Prostate gland (tissue), 2 donors: ENCODE results near the gene RECQL5. TPM values are rescaled to one million over a fixed set of nuclear protein-coding genes. Genes with fewer than 3 reads are reported as not detected.

Source experiments
- DNase-seq: peaks from one replicate; pipeline ENCODE4 v3.0.0-alpha.2; 2019; ENCODE audit warnings: low spot score
- H3K27ac ChIP-seq, 2 donors: fragments of 200-600 bp; sonication (generic); 2 replicates each; pipeline ENCODE4 v1.5.1; 2017 to 2019
- H3K27me3 ChIP-seq: fragments of 200-600 bp; sonication (generic); replicated peaks from 2 replicates; pipeline ENCODE4 v1.5.1; 2019; ENCODE audit not compliant: insufficient read depth
- H3K36me3 ChIP-seq, 2 donors: fragments of 200-600 bp; sonication (generic); 1 replicate in 1 of 2; 2 replicates in 1 of 2; pipeline versions ENCODE4 v1.5.1 to v1.8.1; 2017 to 2019
- H3K4me1 ChIP-seq: fragments of 200-600 bp; sonication (generic); replicated peaks from 2 replicates; pipeline ENCODE4 v1.5.1; 2019
- H3K4me3 ChIP-seq, 2 donors: fragments of 200-600 bp; sonication (generic); 2 replicates each; pipeline ENCODE4 v1.5.1; 2017 to 2019
- H3K9me3 ChIP-seq: fragments of 200-600 bp; sonication (generic); 2 replicates; pipeline ENCODE4 v1.5.1; 2017
- POLR2A ChIP-seq: fragments of 450-650 bp; IDR thresholded peaks from one replicate; pipeline ENCODE4 v1.6.1; 2016; ENCODE audit warnings: antibody characterized with exemption, mild to moderate bottlenecking
- POLR2AphosphoS5 ChIP-seq: sonication (generic); formaldehyde crosslinking; IDR thresholded peaks from one replicate; pipeline ENCODE4 v1.6.1; 2017; ENCODE audit warnings: antibody characterized with exemption
- whole genome bisulfite sequencing: methylation state at CpG from one replicate; pipeline ENCODE4 v1.1.5; 2018; 5-methylcytosine and 5-hydroxymethylcytosine counted together
- intact Hi-C: fragments of 100-400 bp; cut with DNase I; formaldehyde crosslinking; loops from one replicate; pipeline ENCODE4 v1.14.2; 2022
- total RNA-seq, 2 donors: library from RNA; depleted of rRNA; stranded (reverse); fragments of >200 nt; gene quantifications; one replicate each; pipeline ENCODE4 v1.1.0, GENCODE V29; 2016
- TF ChIP-seq, protein P1 (sequence below), 4 experiments: fragments of 200-600 bp in 2 of 4; fragments of 450-650 bp in 2 of 4; sonication (generic) in 2 of 4; IDR thresholded peaks; 1 replicate in 3 of 4; 2 replicates in 1 of 4; pipeline ENCODE4 v1.5.1; 2016 to 2019; ENCODE audit warnings: antibody characterized with exemption in 4 of 4, mild to moderate bottlenecking in 2 of 4, moderate library complexity in 2 of 4

Gene RECQL5
- total RNA-seq, 2 donors from 2014 or later, result 33.6 to 132 TPM

GRCh38 chr17:75634754-75635609 is 32.0 kb downstream of the RECQL5 start:
- H3K4me1 ChIP-seq, result peaks cover 15% of the 10 kb centered on the region
- H3K4me3 ChIP-seq, result no peak overlapping the region
- H3K9me3 ChIP-seq, result no peaks in the 10 kb centered on the region
- H3K27me3 ChIP-seq, result no peaks in the 10 kb centered on the region
- DNase-seq, result no peak
- no peaks in the 10 kb centered on the region for H3K36me3 ChIP-seq
- peak overlapping the region in 1 of 2 donors; percentile 77 for H3K27ac ChIP-seq
- intact Hi-C loops, result no loop called here
- TF ChIP-seq, protein P1, sequence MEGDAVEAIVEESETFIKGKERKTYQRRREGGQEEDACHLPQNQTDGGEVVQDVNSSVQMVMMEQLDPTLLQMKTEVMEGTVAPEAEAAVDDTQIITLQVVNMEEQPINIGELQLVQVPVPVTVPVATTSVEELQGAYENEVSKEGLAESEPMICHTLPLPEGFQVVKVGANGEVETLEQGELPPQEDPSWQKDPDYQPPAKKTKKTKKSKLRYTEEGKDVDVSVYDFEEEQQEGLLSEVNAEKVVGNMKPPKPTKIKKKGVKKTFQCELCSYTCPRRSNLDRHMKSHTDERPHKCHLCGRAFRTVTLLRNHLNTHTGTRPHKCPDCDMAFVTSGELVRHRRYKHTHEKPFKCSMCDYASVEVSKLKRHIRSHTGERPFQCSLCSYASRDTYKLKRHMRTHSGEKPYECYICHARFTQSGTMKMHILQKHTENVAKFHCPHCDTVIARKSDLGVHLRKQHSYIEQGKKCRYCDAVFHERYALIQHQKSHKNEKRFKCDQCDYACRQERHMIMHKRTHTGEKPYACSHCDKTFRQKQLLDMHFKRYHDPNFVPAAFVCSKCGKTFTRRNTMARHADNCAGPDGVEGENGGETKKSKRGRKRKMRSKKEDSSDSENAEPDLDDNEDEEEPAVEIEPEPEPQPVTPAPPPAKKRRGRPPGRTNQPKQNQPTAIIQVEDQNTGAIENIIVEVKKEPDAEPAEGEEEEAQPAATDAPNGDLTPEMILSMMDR (IDR thresholded peaks at IDR 0.05), result no peak
- no peak for TF ChIP-seq POLR2A
- no peak for TF ChIP-seq POLR2AphosphoS5
- WGBS, result 81% methylated on average over 20 of the region's 20 CpGs

DNA sequence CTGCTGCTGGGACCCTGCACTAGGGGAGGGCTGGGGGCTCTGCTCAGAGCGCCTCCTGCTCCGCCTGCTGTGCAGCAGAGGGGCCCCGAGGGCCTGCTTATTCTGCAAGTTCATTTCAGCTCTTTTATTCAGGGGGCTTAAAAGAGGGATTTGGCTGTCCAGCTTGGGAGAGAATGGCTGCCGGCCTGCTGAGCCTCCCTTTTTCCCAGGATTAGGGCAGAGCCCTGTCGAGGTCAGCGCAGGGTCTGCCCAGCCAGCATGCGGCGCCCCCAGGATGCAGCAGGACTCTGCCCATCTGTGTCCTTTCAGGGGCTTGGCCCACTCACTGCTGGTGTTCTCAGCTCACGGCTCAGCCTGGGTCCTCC is 32.6 kb downstream of the RECQL5 start:
- Histone ChIP-seq H3K36me3 (no peaks in the 10 kb centered on the region), H3K27me3 (no peaks in the 10 kb centered on the region), H3K27ac (peak overlapping the region; percentile 77 to 78), H3K9me3 (no peaks in the 10 kb centered on the region), H3K4me1 (peaks cover 15% of the 10 kb centered on the region), H3K4me3 (no peak overlapping the region)
- intact Hi-C loops, result no loop called here
- 68% methylated on average over 8 of the region's 9 CpGs for WGBS
- TF ChIP-seq POLR2A (no peak), POLR2AphosphoS5 (no peak)
- TF ChIP-seq, protein P1 (IDR thresholded peaks at IDR 0.05), result no peak
- no peak for DNase-seq

DNA sequence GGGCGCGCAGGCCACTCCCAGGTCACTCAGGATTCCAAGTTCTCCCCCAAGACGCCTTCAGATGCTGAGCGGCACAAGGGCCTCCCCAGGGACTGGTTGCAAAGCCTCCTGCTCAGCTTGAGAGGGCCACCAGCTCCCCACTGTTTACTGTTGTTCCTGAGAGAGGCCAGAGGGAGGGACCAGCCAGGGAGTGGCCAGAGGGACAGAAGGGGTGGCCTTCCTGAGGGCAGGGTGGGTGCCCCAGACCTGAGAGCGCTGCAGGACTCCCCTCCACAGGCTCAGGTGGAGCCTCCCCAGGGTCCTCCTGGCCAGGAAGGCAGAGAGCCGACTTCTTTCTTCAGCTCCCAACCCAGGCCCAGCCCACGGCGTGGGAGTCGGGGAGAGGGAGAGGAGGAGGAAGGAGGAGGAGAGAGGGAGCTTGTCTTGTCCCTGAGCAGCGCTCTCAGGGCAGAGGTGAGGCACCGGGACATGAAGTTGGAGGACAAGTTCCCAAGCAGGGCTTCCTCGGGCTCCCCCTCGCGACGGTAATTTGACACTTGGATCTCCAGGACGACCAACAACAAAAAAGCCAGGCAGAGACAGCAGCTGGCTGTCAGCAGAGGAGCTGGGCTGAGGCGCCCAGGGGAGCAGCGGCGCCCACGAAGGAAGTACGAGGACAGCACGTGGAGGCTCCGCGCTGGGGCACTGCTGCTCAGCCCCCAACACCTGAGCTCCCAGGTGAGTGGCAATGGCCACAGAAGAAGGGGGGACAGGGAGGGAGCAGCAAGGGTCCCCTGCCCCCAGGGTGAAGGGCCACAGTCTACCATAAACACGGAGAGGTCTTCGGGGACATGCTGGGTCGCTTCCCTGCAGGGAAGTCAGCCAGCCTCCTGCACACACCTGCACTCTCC is 33.2 kb downstream of the RECQL5 start:
- Histone ChIP-seq H3K36me3 (no peaks in the 10 kb centered on the region), H3K27me3 (no peaks in the 10 kb centered on the region), H3K27ac (peak overlapping the region; percentile 77 to 78), H3K4me1 (peaks cover 15% of the 10 kb centered on the region), H3K9me3 (no peaks in the 10 kb centered on the region), H3K4me3 (no peak overlapping the region)
- peak; percentile 94 for DNase-seq
- intact Hi-C loops, result loop anchor here (1.0 kb wide), 1 partner anchor 117 kb away; no protein-coding TSS in a partner anchor
- TF ChIP-seq POLR2AphosphoS5, result peak; percentile 86
- TF ChIP-seq, protein P1 (IDR thresholded peaks at IDR 0.05), result peak; percentile 29 to 82 (median 66)
- peak; percentile 49 for TF ChIP-seq POLR2A
- WGBS, result 3% methylated on average over 23 of the region's 27 CpGs

DNA sequence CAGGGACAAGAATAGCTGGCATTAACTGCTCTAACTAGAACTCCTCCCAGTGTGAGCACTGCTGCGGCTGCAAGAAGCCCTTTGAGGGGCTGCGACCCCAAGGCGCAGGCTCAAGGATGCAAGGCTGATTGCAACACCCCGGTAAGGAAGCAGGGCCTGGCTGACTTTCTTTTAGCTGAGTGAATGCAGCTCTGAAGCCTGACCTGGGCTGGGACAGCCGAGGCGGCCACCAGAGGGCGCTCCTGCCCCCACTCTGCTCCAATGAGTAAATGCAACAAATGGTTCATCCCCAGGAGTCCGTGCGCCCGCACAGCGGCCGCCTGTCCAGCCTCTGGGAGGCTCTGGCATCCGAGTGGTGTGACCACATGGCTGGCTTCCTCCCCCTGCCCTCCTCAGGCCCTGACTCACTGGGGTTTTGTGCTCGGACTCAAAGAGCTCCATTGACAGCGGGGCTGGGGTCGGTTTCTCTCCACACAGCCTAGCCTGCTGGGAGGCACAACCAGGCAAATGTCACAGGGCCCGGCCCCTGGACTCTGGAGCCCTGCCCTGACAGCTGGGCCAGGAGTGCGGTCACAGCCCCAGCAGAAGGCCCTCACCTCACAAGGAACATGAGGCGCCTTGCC is 34.0 kb downstream of the RECQL5 start, which contains the start of gene SMIM5:
Gene SMIM5 (plus strand): TSS at position 572 of the 623 bp plus-strand sequence. CDS start 6,768 bp downstream, outside the sequence.
- DNase-seq, result peak; percentile 78
- Histone ChIP-seq H3K9me3 (no peaks in the 10 kb centered on the region), H3K4me1 (peaks cover 15% of the 10 kb centered on the region), H3K4me3 (no peak within 1 kb of the TSS), H3K36me3 (no peaks in the 10 kb centered on the region), H3K27me3 (no peaks in the 10 kb centered on the region), H3K27ac (peak within 1 kb of the TSS; percentile 77 to 78)
- intact Hi-C loops, result loop anchor here (1.0 kb wide), 1 partner anchor 117 kb away; no protein-coding TSS in a partner anchor
- 9% methylated on average over 18 of the region's 19 CpGs for WGBS
- TF ChIP-seq POLR2AphosphoS5 (peak; percentile 61), POLR2A (no peak)
- TF ChIP-seq, protein P1 (IDR thresholded peaks at IDR 0.05), result peak; percentile 92 to 97 (median 96)
